AG10803 (cell line): Measurements from ENCODE around the gene HDAC9.

Experiments
- DNase-seq: peaks from one replicate; pipeline ENCODE4 v3.0.0; 2010; ENCODE audit warnings: low read depth
- H3K4me3 ChIP-seq: 2 replicates; pipeline ENCODE4 v1.5.1; 2011; ENCODE audit warnings: mild to moderate bottlenecking, low read length, control low read depth
- CTCF ChIP-seq: conservative IDR thresholded peaks from 2 replicates; pipeline ENCODE4 v1.5.1; 2011; ENCODE audit warnings: mild to moderate bottlenecking, low read length, control low read depth, inconsistent platforms

Gene HDAC9

GRCh38 chr7:18489624-18490023 is 5.9 kb upstream of the HDAC9 start:
- H3K4me3 ChIP-seq: no peak overlapping the region
- no peak for TF ChIP-seq CTCF

GRCh38 chr7:18491871-18492270 is 3.7 kb upstream of the HDAC9 start:
- no peak overlapping the region for H3K4me3 ChIP-seq
- no peak for TF ChIP-seq CTCF
- DNase-seq: no peak

More at GRCh38 chr7:18489624-18490023, 5.9 kb upstream of the HDAC9 start:
- DNase-seq: no peak

GRCh38 chr7:18494406-18494805 is 1.1 kb upstream of the HDAC9 start:
- TF ChIP-seq CTCF: no peak
- DNase-seq: no peak
- no peak overlapping the region for H3K4me3 ChIP-seq

GRCh38 chr7:18494821-18495408 is 634 bp upstream of the HDAC9 start:
- peak; percentile 57 for DNase-seq
- no peak for TF ChIP-seq CTCF
- H3K4me3 ChIP-seq: peak overlapping the region; percentile 50

GRCh38 chr7:18496341-18496700 is 772 bp downstream of the HDAC9 start:
- no peak for DNase-seq
- peak overlapping the region; percentile 50 for H3K4me3 ChIP-seq
- TF ChIP-seq CTCF: no peak

GRCh38 chr7:18497082-18497481 is 1.5 kb downstream of the HDAC9 start:
- no peak overlapping the region for H3K4me3 ChIP-seq
- no peak for TF ChIP-seq CTCF
- no peak for DNase-seq

GRCh38 chr7:18497800-18498199 is 2.3 kb downstream of the HDAC9 start:
- no peak for DNase-seq
- no peak for TF ChIP-seq CTCF
- H3K4me3 ChIP-seq: no peak overlapping the region
